SKM-1 treated with dmso at 0.1 percent for 144 hours (cell line): ENCODE measurements around the gene EXOC6B.
"Not testable (repeated sequence)": the region's sequence is repeated elsewhere in the genome, so short reads cannot be mapped to it uniquely, and the experiment has no call there.

Experiments used
- DNase-seq: peaks from one replicate; lab custom pipeline; 2025; ENCODE audit not compliant: unreplicated experiment; lab: John Stamatoyannopoulos, UW

The EXOC6B gene

DNA sequence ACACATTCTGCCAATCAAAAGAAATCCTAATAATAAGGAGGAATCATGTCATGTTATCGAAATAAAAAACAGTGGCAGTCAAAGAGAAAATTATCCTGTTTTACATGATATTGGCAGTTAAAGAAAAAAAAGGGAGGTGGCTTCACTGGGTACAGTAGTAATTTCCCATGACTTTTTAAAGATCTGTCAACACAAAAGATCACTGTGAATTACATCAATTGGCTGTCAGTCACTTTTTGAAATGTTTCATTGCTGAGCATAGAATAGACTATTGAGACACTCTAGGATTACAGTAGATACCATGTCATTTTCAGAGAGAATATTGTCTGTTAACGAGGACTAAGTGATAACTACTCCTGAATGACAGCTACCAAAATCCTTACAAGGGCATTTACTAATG, 342.5 kb downstream of the EXOC6B start:
- DNase-seq = no peak

GRCh38 chr2:72475246-72475645, 350.6 kb downstream of the EXOC6B start:
- DNase-seq = no peak

- DNase-seq = no peak
Measured at GRCh38 chr2:72457801-72458516, 367.9 kb downstream of the EXOC6B start.

GRCh38 chr2:72454189-72454588, 371.6 kb downstream of the EXOC6B start:
- no peak for DNase-seq

DNA sequence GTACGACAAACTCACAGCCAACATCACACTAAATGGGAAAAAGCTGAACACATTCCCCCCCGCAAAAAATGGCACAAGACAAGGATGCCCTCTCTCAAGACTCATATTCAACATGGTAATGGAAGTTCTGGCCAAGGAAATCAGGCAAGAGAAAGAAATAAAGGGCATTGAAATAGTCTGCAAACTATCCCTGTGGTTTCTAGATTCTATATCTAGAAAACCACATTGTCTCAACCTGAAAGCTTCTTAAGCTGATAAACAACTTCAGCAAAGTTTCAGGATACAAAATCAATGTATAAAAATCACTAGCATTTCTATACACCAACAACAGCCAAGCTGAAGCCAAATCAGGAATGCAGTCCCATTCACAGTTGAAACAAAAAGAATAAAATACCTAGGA, 383.6 kb downstream of the EXOC6B start:
- no peak for DNase-seq

GRCh38 chr2:72439892-72440291, 385.9 kb downstream of the EXOC6B start:
- no peak for DNase-seq

DNA sequence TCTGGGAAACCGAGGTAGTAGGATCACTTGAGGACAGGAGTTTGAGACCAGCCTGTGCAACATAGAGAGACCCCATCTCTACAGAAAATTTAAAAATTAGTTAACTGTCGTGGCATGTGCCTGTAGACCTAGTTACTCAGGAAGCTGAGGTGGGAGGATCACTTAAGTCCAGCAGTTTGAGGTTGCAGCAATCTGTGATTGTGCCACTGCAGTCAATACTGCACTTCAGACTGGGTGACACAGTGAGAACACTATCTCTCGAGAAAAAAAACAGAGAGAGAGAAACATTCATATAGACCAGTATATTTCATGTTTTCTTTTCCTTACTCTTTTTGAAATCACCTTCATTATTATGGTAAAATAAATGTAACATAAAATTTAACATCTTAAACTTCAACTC, 387.5 kb downstream of the EXOC6B start:
- no peak for DNase-seq

GRCh38 chr2:72431737-72432136, 394.1 kb downstream of the EXOC6B start:
- no peak for DNase-seq

GRCh38 chr2:72427022-72427861, 398.6 kb downstream of the EXOC6B start:
- no peak for DNase-seq

DNA sequence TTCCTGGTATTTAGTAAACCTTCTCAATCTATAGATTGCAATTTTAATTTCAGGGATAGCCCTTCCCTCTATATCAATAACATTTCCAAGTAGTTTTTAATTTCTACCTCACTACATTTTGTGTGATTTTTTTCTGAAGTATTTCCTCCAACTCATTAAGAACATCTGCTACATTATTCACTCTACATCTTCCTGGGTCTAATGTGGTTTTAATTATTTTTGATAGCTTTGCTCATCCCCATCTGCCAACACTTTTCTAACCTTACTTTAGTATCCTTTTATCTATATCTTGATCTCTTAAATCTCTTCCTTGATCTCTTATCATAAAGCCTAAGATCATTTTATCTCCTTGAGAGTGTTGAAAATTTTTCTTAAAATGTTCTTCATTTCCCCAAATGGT, 399.8 kb downstream of the EXOC6B start:
- no peak for DNase-seq

GRCh38 chr2:72423756-72424155, 402.1 kb downstream of the EXOC6B start:
- DNase-seq = no peak

GRCh38 chr2:72421771-72422379, 404.0 kb downstream of the EXOC6B start:
- not testable (repeated sequence) for DNase-seq

- no peak for DNase-seq
Measured at GRCh38 chr2:72415781-72416475, 409.9 kb downstream of the EXOC6B start.

GRCh38 chr2:72415241-72415661, 410.6 kb downstream of the EXOC6B start:
- no peak for DNase-seq

GRCh38 chr2:72414137-72414760, 411.6 kb downstream of the EXOC6B start:
- no peak for DNase-seq

- no peak for DNase-seq
Measured at GRCh38 chr2:72413716-72414115, 412.1 kb downstream of the EXOC6B start.

DNA sequence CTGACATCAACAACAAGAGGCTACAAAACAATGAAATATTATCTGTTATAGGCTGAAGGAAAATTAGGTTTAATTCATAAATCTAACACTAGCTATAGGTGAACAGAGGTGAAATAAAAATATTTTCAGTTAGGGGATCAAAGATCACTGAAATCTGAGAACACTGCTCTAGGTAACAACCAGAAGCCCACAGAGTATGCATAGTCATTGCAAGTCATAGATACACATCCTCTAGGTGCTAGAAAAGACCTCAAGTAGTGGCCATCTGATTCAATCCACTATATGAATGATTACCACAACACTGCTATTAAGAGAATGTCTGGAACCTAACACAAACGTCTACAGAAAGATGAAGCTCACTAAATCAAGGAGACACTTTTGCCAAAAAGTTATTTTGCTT, 413.6 kb downstream of the EXOC6B start:
- no peak for DNase-seq

GRCh38 chr2:72399879-72400278, 426.0 kb downstream of the EXOC6B start:
- no peak for DNase-seq

DNA sequence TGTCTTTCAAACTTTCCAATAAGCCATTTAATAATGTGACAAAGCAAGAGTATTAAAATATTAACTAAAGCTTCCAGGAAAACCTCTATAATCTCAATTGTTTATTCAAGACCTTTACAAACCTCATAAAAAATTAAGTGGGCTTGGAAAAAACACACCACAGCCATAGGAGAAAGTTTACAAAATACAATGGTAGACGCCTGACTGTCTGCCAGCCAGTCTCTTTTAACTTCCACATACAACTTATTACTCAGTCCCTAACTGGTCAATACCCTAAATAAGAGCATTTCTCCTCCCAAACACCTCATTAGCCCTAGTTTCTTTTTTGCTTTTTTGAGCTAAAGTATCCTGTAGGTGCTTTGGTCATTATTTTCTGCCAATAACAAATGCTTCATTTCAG, 430.7 kb downstream of the EXOC6B start:
- no peak for DNase-seq

- DNase-seq = no peak
Measured at GRCh38 chr2:72394541-72395070, 431.2 kb downstream of the EXOC6B start.

DNA sequence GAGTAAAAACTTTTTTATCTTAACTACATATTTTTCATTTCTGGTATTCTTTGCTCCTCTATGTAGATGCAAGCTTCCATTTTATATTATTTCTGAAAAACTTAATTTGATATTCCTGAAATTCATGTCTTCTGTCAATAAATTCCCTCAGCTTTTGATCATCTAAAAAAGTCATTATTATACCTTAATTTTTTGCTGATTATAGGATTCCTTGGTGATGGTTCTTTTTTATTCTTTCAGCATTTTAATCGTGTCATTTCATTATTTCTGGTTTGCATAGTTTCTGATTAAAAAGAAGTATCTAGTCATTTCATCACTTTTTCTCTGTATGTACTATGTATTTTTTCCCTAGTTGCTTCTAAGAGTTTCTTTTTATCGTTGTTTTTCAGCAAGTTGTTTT, 436.4 kb downstream of the EXOC6B start:
- DNase-seq = no peak
